LNCAP (cell line): ENCODE measurements around the gene ZNF565.

ENCODE experiments used
- TF ChIP-seq, protein P1 (sequence below): fragments of 450-650 bp; IDR thresholded peaks from 2 replicates; pipeline ENCODE4 v1.5.1; 2017; ENCODE audit warnings: mild to moderate bottlenecking

Gene ZNF565

GRCh38 chr19:36225219-36225892, 10.9 kb upstream of the ZNF565 start:
- TF ChIP-seq, protein P1, sequence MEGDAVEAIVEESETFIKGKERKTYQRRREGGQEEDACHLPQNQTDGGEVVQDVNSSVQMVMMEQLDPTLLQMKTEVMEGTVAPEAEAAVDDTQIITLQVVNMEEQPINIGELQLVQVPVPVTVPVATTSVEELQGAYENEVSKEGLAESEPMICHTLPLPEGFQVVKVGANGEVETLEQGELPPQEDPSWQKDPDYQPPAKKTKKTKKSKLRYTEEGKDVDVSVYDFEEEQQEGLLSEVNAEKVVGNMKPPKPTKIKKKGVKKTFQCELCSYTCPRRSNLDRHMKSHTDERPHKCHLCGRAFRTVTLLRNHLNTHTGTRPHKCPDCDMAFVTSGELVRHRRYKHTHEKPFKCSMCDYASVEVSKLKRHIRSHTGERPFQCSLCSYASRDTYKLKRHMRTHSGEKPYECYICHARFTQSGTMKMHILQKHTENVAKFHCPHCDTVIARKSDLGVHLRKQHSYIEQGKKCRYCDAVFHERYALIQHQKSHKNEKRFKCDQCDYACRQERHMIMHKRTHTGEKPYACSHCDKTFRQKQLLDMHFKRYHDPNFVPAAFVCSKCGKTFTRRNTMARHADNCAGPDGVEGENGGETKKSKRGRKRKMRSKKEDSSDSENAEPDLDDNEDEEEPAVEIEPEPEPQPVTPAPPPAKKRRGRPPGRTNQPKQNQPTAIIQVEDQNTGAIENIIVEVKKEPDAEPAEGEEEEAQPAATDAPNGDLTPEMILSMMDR = no peak

DNA sequence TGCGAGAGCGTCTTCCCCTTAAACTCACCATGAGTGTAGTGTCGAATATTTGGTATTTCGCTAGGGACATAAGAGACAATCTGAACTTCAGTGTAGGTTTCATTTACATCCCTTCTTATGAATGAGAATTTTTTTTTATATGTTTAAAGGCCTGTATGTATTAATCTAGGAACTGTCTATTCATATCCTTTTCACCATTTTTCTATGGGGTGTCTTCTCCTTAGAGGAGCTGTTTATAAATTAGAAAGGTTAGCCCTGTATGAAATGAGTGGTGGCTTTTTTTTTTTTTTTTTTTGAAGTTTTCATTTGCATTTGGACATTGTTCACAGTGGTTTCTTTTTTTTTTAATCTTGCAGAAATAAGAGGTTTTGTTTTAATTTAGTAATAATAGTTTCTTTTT, 8.0 kb upstream of the ZNF565 start:
- TF ChIP-seq, protein P1 = no peak

GRCh38 chr19:36221474-36221873, 7.0 kb upstream of the ZNF565 start:
- TF ChIP-seq, protein P1 = no peak

DNA sequence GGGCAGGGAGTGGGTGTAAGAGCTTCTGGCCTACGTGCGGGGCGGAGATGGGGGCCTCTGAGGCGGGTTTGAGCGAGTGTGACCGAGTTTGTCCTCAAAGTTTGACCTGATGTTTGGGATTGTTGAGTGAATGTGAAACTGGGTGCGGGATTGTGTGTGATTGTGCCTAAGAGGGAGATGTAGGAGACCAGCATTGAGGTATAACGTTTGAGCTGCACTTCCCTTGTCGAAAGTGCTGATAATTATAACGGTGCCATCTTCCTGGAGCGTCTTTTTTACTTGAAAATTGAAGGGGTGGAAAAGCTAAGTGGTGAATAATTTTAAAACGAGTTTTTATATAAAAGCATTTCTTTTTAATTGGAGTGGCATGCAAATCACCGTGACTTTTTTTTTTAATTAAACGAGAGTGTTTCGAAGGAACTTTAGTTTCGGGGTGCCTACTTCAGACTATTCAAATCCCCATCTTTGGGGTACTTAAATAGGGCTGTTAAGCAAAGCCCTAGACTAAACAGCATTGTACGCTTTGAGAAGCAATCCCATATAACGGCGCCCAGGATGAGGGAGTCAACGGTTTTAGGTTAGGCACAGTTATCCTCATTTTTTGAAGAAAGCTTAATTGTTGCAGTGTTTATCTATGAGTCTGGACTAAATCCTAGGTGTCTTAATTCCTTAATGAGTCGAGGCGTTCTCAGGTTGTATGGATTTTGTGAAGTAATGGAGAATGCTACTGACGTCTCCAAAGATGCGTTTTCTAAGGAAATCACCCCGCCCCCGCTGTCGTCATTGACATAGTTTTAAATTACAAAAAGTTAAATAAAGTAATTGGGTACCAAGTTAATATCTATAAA, 1.0 kb upstream of the ZNF565 start:
- TF ChIP-seq, protein P1 = no peak

DNA sequence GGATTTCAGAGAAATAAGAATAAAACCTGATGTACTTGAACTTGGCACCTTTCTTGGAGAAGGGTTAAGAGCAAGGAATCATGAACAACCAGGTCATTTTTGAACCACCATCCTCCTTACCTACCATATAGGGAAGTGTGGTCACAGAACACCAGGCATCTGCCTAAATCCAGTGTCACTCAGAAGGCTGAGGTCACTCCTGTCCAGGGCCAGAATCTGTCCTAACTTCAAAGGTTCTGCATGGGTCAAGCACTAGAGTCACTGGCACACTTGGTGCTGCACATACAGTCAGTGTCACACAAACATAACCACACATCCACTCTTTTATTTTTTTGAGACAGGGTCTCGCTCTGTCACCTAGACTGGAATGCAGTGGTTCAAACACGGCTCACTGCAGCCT, 1.6 kb downstream of the ZNF565 start:
- TF ChIP-seq, protein P1 = no peak

GRCh38 chr19:36210497-36210896, 4.0 kb downstream of the ZNF565 start:
- TF ChIP-seq, protein P1 = no peak

DNA sequence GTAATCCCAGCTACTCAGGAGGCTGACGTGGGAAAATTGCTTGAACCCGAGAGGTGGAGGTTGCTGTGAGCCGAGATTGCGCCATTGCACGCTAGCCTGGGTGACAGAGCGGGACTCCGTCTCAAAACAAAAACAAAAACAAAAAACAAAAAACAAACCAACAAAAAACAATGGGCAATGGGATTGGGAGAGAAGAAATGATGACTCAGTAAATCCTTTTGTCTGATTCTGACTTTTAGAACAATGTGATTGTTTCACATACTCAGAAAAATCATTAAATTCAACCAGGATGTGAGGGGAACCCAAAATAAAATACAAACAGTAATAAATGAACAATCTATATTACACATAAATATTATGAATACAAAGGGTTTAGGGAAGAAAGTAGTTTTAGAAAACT, 5.1 kb downstream of the ZNF565 start:
- TF ChIP-seq, protein P1 = no peak
